NT2/D1 (cell line): Measurements from ENCODE around the gene IL17C.

Experiments
- SUZ12 ChIP-seq: IDR thresholded peaks from 2 replicates; pipeline ENCODE4 v1.6.1; 2011; ENCODE audit not compliant: insufficient read length, insufficient read depth; ENCODE audit errors: extremely low read depth
- YY1 ChIP-seq: IDR thresholded peaks from 2 replicates; pipeline ENCODE4 v1.6.1; 2011; ENCODE audit not compliant: insufficient read length, insufficient read depth
- ZNF274 ChIP-seq: IDR thresholded peaks from 2 replicates; pipeline ENCODE4 v1.6.1; 2011; ENCODE audit warnings: mild to moderate bottlenecking, low read depth, low read length

DNA sequence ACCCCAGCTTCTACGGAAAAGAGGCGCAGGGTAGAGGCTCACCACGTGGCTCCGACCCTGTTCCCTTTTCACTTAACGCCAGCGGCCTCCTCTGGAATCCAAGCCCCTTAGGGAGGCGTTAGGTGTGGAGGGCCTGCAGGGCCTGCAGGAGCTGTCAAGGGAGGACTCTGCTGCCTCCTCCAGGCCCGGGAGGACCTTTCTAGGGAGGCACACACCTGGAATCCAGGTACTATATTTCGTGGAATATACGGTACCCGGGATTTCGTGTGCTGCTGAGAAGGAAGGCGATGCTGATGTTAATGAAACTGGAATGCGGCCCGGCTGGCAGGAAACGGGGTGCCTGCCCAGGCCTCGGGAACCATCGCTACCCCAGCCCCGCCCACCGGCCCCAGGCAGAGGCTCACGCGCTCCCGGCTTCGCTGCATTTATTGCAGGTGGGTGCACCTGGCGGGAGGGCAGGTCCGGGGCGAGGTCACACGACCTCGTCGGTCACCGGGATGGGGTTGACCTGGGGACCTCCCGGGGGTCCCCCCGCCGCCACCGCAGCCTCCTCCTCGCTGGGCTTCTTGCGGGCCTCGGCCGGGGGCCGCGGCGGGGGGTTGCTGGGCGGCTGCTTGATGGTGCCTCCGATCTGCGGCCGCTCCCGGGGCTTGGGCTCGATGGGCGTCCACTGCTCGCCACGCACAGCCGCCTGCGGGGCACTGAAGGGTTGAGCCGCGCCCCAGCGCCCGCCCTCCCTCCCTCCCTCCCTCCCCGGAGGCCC, 4.7 kb downstream of the IL17C start:
- TF ChIP-seq YY1, result no peak
- TF ChIP-seq ZNF274, result no peak
- TF ChIP-seq SUZ12, result no peak
